Measurements from ENCODE around the gene CNGA3. TPM values are rescaled to one million over a fixed set of nuclear protein-coding genes. Genes with fewer than 3 reads are reported as not detected.

Gene CNGA3
- total RNA-seq, 1 experiment from 2014 or later = not detected

- no peak for TF ChIP-seq CTCF (conservative IDR thresholded peaks at IDR 0.05)
- no peak overlapping the region for H3K14ac ChIP-seq (ENCODE audit: insufficient read depth, low read length)
- H3K9ac ChIP-seq (ENCODE audit: extremely low read depth, insufficient read length, low read length) = no peak overlapping the region
- no peak for DNase-seq
- peaks cover 23 to 33% of the 10 kb centered on the region in 2 experiments for H3K4me1 Mint-ChIP-seq
- no peak overlapping the region for H4K91ac ChIP-seq (ENCODE audit: insufficient read length, low read depth, low read length)
- no peak overlapping the region for H3K18ac ChIP-seq (ENCODE audit: insufficient read length, low read depth, low read length)
- no peak overlapping the region for H2BK120ac ChIP-seq (ENCODE audit: low read depth, low read length, poor library complexity, severe bottlenecking)
- H3K23me2 ChIP-seq (ENCODE audit: insufficient read length, low read depth, low read length, poor library complexity, severe bottlenecking) = no peaks in the 10 kb centered on the region
- H3K27me3 Mint-ChIP-seq (ENCODE audit: low read depth) = peaks cover 29% of the 10 kb centered on the region
- peak overlapping the region in 1 of 3 experiments; percentile 41; a peak in 1 of 7 replicates for H3K27ac Mint-ChIP-seq
- no peaks in the 10 kb centered on the region for H3K27me3 ChIP-seq (ENCODE audit: insufficient read depth, low read length)
- H3K56ac ChIP-seq (ENCODE audit: insufficient read length, low read depth, low read length) = no peak overlapping the region
- H3K27ac ChIP-seq (ENCODE audit: insufficient read length, low read depth, low read length) = no peak overlapping the region
- no peak overlapping the region for H3T11ph ChIP-seq (ENCODE audit: low read length)
- H4K5ac ChIP-seq (ENCODE audit: insufficient read length, low read depth, low read length) = no peak overlapping the region
- H2BK12ac ChIP-seq (ENCODE audit: insufficient read length, low read depth, low read length) = no peak overlapping the region
- no peak overlapping the region for H3K23ac ChIP-seq (ENCODE audit: insufficient read length, low read depth, low read length)
- no peak overlapping the region for H2AFZ ChIP-seq (ENCODE audit: low read length)
- H3K4me2 ChIP-seq (ENCODE audit: insufficient read depth, insufficient read length, low read length) = no peak overlapping the region
- H4K20me1 ChIP-seq (ENCODE audit: control insufficient read depth, insufficient read depth, insufficient read length) = no peaks in the 10 kb centered on the region
- H3K36me3 Mint-ChIP-seq (ENCODE audit: insufficient read depth in 1 of 3, low read depth in 3 of 3) = no peaks in the 10 kb centered on the region; a peak in 1 of 7 replicates
- H3K79me2 ChIP-seq (ENCODE audit: insufficient read depth, low read length) = no peaks in the 10 kb centered on the region
- H2AK5ac ChIP-seq (ENCODE audit: insufficient read length, low read length) = no peak overlapping the region
- H3K4ac ChIP-seq (ENCODE audit: low read depth, low read length) = no peak overlapping the region
- H2BK20ac ChIP-seq (ENCODE audit: low read depth, low read length, poor library complexity, severe bottlenecking) = no peak overlapping the region
- H2BK5ac ChIP-seq (ENCODE audit: insufficient read length, low read length) = no peak overlapping the region
- no peaks in the 10 kb centered on the region for H3K9me3 Mint-ChIP-seq
- WGBS (ENCODE audit: extremely low coverage, insufficient read length, low lambda C conversion rate) = no CpG with 5 or more reads among the region's 7 CpGs
- no peak overlapping the region for H2BK15ac ChIP-seq (ENCODE audit: low read depth, low read length)
- H3K79me1 ChIP-seq (ENCODE audit: insufficient read depth, low read depth, low read length, poor library complexity, severe bottlenecking) = no peaks in the 10 kb centered on the region
- H3K4me1 ChIP-seq (ENCODE audit: insufficient read depth, low read length) = no peaks in the 10 kb centered on the region
- H4K8ac ChIP-seq (replicated peaks; ENCODE audit: insufficient read length, low read depth, low read length) = no peak overlapping the region
- H3K4me3 Mint-ChIP-seq = no peak overlapping the region
- H3K9me3 ChIP-seq (ENCODE audit: control insufficient read depth, low read depth, low read length) = no peaks in the 10 kb centered on the region
Measured at GRCh38 chr2:98377544-98377943, 31.3 kb downstream of the CNGA3 start.
